ENCODE results near the gene TSPAN16.
"Not testable (repeated sequence)": the region's sequence is repeated elsewhere in the genome, so short reads cannot be mapped to it uniquely, and the experiment has no call there.

DNA sequence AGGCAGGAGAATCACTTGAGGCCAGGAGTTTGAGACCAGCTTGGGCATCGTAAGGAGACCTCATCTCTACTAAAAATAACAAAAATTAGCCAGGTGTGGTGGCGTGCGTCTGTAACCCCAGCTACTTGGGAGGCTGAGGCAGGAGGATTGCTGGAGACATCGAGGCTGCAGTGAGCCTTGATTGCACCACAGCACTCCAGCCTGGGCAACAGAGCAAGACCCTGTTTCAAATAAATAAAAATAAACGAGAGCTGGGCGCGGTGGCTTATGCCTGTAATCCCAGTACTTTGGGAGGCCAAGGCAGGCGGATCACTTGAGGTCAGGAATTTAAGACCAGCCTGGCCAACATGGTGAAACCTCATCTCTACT is 44.1 kb downstream of the TSPAN16 start:
- TF ChIP-seq, protein P1, sequence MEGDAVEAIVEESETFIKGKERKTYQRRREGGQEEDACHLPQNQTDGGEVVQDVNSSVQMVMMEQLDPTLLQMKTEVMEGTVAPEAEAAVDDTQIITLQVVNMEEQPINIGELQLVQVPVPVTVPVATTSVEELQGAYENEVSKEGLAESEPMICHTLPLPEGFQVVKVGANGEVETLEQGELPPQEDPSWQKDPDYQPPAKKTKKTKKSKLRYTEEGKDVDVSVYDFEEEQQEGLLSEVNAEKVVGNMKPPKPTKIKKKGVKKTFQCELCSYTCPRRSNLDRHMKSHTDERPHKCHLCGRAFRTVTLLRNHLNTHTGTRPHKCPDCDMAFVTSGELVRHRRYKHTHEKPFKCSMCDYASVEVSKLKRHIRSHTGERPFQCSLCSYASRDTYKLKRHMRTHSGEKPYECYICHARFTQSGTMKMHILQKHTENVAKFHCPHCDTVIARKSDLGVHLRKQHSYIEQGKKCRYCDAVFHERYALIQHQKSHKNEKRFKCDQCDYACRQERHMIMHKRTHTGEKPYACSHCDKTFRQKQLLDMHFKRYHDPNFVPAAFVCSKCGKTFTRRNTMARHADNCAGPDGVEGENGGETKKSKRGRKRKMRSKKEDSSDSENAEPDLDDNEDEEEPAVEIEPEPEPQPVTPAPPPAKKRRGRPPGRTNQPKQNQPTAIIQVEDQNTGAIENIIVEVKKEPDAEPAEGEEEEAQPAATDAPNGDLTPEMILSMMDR (IDR thresholded peaks at IDR 0.05; ENCODE audit: extremely low read depth in 1 of 2, insufficient read depth in 1 of 2, low read depth in 1 of 2, low read length in 2 of 2), result not testable (repeated sequence)
- not testable (repeated sequence) for TF ChIP-seq POLR2A (IDR thresholded peaks at IDR 0.05; ENCODE audit: low read depth, low read length); EZH2 (IDR thresholded peaks at IDR 0.05; ENCODE audit: borderline replicate concordance, low read depth, low read length, severe bottlenecking); POLR2AphosphoS5 (IDR thresholded peaks at IDR 0.05; ENCODE audit: insufficient read depth, low read depth, low read length); MYC (IDR thresholded peaks at IDR 0.05; ENCODE audit: low read depth, low read length); GATA2 (IDR thresholded peaks at IDR 0.05; ENCODE audit: insufficient read depth, insufficient read length, low read depth, low read length)
- TF ChIP-seq, protein P2, sequence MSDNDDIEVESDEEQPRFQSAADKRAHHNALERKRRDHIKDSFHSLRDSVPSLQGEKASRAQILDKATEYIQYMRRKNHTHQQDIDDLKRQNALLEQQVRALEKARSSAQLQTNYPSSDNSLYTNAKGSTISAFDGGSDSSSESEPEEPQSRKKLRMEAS (IDR thresholded peaks at IDR 0.05; ENCODE audit: insufficient read depth, insufficient read length), result not testable (repeated sequence)
